Ishikawa (cell line): ENCODE results near the gene USP14.
A peak's percentile ranks its signal among the peaks of the same experiment; 100 is the strongest.

Experiments
- CEBPB ChIP-seq: IDR thresholded peaks from 2 replicates; pipeline ENCODE4 v1.6.1; 2012
- CREB1 ChIP-seq: IDR thresholded peaks from 2 replicates; pipeline ENCODE4 v1.6.1; 2012; ENCODE audit warnings: low read depth
- EGR1 ChIP-seq: IDR thresholded peaks from 2 replicates; pipeline ENCODE4 v1.6.1; 2012
- EP300 ChIP-seq: IDR thresholded peaks from 2 replicates; pipeline ENCODE4 v1.6.1; 2012; ENCODE audit warnings: borderline replicate concordance
- FOXM1 ChIP-seq: IDR thresholded peaks from 2 replicates; pipeline ENCODE4 v1.6.1; 2012; ENCODE audit warnings: low read depth, borderline replicate concordance
- MAX ChIP-seq: IDR thresholded peaks from 2 replicates; pipeline ENCODE4 v1.6.1; 2012
- NFIC ChIP-seq: IDR thresholded peaks from 2 replicates; pipeline ENCODE4 v1.6.1; 2012
- RAD21 ChIP-seq: IDR thresholded peaks from 2 replicates; pipeline ENCODE4 v1.6.1; 2012; ENCODE audit warnings: low read depth
- TAF1 ChIP-seq: IDR thresholded peaks from 2 replicates; pipeline ENCODE4 v1.6.1; 2012; ENCODE audit warnings: low read depth, mild to moderate bottlenecking
- TCF12 ChIP-seq: IDR thresholded peaks from 2 replicates; pipeline ENCODE4 v1.6.1; 2012; ENCODE audit warnings: low read depth
- TEAD4 ChIP-seq: IDR thresholded peaks from 2 replicates; pipeline ENCODE4 v1.6.1; 2012
- YY1 ChIP-seq: IDR thresholded peaks from 2 replicates; pipeline ENCODE4 v1.6.1; 2012; ENCODE audit warnings: low read depth
- ZBTB7A ChIP-seq: IDR thresholded peaks from 2 replicates; pipeline ENCODE4 v1.6.1; 2012; ENCODE audit warnings: low read depth
- TF ChIP-seq, protein P1 (sequence below): IDR thresholded peaks from 2 replicates; pipeline ENCODE4 v1.6.1; 2012
- TF ChIP-seq, protein P2 (sequence below): IDR thresholded peaks from 2 replicates; pipeline ENCODE4 v1.6.1; 2012; ENCODE audit warnings: low read depth, mild to moderate bottlenecking

Gene USP14

DNA sequence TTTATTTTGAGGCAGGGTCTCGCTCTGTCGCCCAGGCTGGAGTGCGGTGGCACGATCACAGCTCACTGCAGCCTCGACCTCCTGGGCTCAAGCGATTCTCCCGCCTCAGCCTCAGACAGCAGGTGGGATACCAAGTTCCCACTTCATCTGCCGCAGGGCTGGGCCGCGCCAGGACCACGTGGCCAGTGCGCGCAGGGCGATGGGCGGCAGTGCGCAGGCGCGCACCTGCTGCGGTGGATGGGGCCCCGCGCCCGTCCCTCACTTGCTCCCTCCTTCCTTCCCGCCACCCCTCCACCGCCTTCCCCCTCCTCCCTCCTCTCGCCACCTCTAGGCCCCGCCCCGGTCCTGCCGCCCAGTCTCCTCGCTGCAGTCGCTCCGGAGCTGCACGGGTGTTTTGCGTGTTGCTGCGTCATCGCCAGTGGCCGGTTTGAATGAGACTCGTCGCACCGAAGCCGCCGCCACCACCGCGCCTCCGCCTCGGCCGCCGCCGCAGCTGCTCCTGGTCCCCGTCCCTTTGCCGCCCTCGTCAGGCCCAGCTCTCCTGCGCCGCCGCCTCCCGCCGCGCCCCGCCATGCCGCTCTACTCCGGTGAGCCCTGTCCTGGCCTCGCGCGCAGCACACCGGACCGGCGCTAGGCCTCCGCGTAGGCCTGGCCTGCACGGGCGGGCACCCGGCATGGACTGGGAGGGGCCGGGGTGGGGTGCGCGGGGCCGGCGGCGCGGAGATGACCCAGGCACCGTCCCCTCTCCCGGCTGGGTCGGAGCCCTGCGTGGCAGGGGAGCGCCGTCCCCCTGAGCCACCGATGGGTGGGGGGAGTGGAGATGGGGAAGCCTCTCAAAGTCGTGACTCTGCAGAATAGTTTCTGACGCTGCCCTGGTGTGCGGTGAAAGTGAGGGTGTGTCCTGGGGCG lies at the start of gene USP14:
Gene USP14, plus strand, starts transcription at position 430 of the 909 bp plus-strand sequence. Its CDS starts 142 bp downstream, at position 572.
- TF ChIP-seq CREB1: peak; percentile 96
- TF ChIP-seq, protein P1, sequence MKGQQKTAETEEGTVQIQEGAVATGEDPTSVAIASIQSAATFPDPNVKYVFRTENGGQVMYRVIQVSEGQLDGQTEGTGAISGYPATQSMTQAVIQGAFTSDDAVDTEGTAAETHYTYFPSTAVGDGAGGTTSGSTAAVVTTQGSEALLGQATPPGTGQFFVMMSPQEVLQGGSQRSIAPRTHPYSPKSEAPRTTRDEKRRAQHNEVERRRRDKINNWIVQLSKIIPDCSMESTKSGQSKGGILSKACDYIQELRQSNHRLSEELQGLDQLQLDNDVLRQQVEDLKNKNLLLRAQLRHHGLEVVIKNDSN: peak; percentile 95
- peak; percentile 52; the same call in 1 of the 2 replicates for TF ChIP-seq TCF12
- no peak for TF ChIP-seq RAD21
- TF ChIP-seq MAX: peak; percentile 100
- no peak for TF ChIP-seq EP300
- 0 out of 2 replicates have a peak, but pooled peaks have one; percentile 12 for TF ChIP-seq TEAD4
- TF ChIP-seq YY1: peak; percentile 51; the same call in 1 of the 2 replicates
- peak; percentile 39; the same call in 1 of the 2 replicates for TF ChIP-seq TAF1
- TF ChIP-seq CEBPB: no peak

- TF ChIP-seq RAD21 (peak; percentile 55), CEBPB (peak; percentile 52)
Observed at GRCh38 chr18:109130-109921, 49.0 kb upstream of the USP14 start.

- no peak for TF ChIP-seq YY1
- TF ChIP-seq EP300: no peak
- no peak for TF ChIP-seq RAD21
- no peak for TF ChIP-seq CEBPB
- peak; percentile 37; the same call in 1 of the 2 replicates for TF ChIP-seq TAF1
- TF ChIP-seq CREB1: no peak
- TF ChIP-seq TCF12: no peak
- TF ChIP-seq TEAD4: no peak
- no peak for TF ChIP-seq NFIC
- 0 out of 2 replicates have a peak, but pooled peaks have one; percentile 29 for TF ChIP-seq ZBTB7A
- no peak for TF ChIP-seq EGR1
- TF ChIP-seq MAX: peak; percentile 93
Observed at GRCh38 chr18:111306-112014, 46.9 kb upstream of the USP14 start.

DNA sequence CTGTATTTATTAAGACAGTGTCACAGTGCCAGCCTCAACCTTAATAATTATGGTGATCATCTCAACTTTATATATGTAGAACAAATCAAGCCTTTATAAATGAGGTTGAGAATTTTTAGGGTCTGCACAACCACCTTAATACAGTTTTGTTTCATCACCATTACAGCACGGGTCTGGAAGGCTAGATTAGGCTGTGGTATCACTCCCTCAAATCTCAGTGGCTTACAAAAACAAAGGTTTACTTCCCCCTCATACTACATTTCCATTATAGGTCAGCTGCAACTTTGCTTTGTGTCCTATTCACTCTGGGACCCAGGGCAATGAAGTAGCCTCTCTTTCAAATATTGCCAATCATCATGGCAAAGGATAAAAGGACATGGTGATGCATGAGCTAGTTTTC lies 23.3 kb upstream of the USP14 start:
- TF ChIP-seq MAX: no peak
- TF ChIP-seq EP300: no peak
- TF ChIP-seq CEBPB: no peak
- TF ChIP-seq EGR1: no peak
- TF ChIP-seq FOXM1: no peak
- TF ChIP-seq TEAD4: no peak
- TF ChIP-seq CREB1: no peak
- TF ChIP-seq, protein P2, sequence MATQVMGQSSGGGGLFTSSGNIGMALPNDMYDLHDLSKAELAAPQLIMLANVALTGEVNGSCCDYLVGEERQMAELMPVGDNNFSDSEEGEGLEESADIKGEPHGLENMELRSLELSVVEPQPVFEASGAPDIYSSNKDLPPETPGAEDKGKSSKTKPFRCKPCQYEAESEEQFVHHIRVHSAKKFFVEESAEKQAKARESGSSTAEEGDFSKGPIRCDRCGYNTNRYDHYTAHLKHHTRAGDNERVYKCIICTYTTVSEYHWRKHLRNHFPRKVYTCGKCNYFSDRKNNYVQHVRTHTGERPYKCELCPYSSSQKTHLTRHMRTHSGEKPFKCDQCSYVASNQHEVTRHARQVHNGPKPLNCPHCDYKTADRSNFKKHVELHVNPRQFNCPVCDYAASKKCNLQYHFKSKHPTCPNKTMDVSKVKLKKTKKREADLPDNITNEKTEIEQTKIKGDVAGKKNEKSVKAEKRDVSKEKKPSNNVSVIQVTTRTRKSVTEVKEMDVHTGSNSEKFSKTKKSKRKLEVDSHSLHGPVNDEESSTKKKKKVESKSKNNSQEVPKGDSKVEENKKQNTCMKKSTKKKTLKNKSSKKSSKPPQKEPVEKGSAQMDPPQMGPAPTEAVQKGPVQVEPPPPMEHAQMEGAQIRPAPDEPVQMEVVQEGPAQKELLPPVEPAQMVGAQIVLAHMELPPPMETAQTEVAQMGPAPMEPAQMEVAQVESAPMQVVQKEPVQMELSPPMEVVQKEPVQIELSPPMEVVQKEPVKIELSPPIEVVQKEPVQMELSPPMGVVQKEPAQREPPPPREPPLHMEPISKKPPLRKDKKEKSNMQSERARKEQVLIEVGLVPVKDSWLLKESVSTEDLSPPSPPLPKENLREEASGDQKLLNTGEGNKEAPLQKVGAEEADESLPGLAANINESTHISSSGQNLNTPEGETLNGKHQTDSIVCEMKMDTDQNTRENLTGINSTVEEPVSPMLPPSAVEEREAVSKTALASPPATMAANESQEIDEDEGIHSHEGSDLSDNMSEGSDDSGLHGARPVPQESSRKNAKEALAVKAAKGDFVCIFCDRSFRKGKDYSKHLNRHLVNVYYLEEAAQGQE: no peak

DNA sequence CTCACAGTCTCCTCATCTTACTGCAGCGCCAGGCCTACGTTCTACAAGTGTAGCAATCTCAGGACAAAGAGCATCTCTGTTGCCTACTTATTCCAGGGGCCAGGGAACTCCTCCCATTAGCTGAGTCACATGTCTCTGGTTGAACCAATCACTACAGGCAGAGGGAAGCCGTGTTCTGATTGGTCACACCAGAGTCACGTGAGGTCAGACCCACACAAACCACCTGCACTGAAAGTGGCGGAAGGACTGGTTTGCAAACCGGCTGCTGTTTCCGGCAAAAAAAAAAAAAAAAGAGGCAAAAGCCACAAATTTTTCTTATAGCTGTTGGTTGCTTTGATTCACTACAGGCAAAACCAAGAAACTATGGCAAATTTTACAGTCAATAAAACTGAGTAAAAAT lies 21.9 kb upstream of the USP14 start:
- no peak for TF ChIP-seq NFIC
- TF ChIP-seq MAX: no peak
- TF ChIP-seq EP300: no peak
- no peak for TF ChIP-seq EGR1
- no peak for TF ChIP-seq ZBTB7A
- TF ChIP-seq, protein P2: no peak
- TF ChIP-seq, protein P1: peak; percentile 77
